Left ventricle myocardium inferior (tissue), 1 donor: ENCODE data around the gene PELI2. TPM values are rescaled to one million over a fixed set of nuclear protein-coding genes. Genes with fewer than 3 reads are reported as not detected.
A peak's percentile ranks its signal among the peaks of the same experiment; 100 is the strongest.

Source experiments
- DNase-seq: peaks from one replicate; pipeline ENCODE4 v3.0.0-alpha.2; 2020
- H3K27ac ChIP-seq: fragments of 200-600 bp; replicated peaks from 2 replicates; pipeline ENCODE4 v1.8.0; 2021
- H3K27me3 ChIP-seq: fragments of 200-600 bp; 2 replicates; pipeline ENCODE4 v1.8.0; 2021; ENCODE audit warnings: low read depth
- H3K36me3 ChIP-seq: fragments of 200-600 bp; 2 replicates; pipeline ENCODE4 v1.8.0; 2021
- H3K4me1 ChIP-seq: fragments of 200-600 bp; 2 replicates; pipeline ENCODE4 v1.8.0; 2021
- H3K4me3 ChIP-seq: fragments of 200-600 bp; 2 replicates; pipeline ENCODE4 v1.8.0; 2021; ENCODE audit warnings: mild to moderate bottlenecking, moderate library complexity
- H3K9me3 ChIP-seq: fragments of 200-600 bp; replicated peaks from 2 replicates; pipeline ENCODE4 v1.8.0; 2021
- CTCF ChIP-seq: fragments of 200-600 bp; IDR thresholded peaks from 2 replicates; pipeline ENCODE4 v1.8.0; 2021; ENCODE audit warnings: antibody characterized with exemption, mild to moderate bottlenecking, borderline replicate concordance
- intact Hi-C: fragments of 100-400 bp; cut with micrococcal nuclease; formaldehyde crosslinking; loops from one replicate; pipeline ENCODE4 v1.11.0; 2022
- total RNA-seq: library from RNA; stranded (reverse); fragmentation: NEBNext Ultra II Directional; extraction: Animal tissue kit (Norgen Biotek cat#: 25700); gene quantifications from one replicate; pipeline ENCODE4 v1.2.1, GENCODE V29; 2021
- donor health status: DM: no; HTN: yes; CAD: no; lungs with severe emphysema.

PELI2 gene
- total RNA-seq, 1 donor from 2014 or later, result 2.0 TPM

- DNase-seq, result peak; percentile 51
- Histone ChIP-seq H3K9me3 (no peaks in the 10 kb centered on the region), H3K4me3 (peak overlapping the region; percentile 85), H3K36me3 (no peaks in the 10 kb centered on the region), H3K27me3 (no peaks in the 10 kb centered on the region), H3K27ac (peak overlapping the region; percentile 91), H3K4me1 (peaks cover 34% of the 10 kb centered on the region)
- intact Hi-C loops, result no loop called here
- TF ChIP-seq CTCF, result no peak
Observed at GRCh38 chr14:56119201-56119981, 1.2 kb downstream of the PELI2 start.

DNA sequence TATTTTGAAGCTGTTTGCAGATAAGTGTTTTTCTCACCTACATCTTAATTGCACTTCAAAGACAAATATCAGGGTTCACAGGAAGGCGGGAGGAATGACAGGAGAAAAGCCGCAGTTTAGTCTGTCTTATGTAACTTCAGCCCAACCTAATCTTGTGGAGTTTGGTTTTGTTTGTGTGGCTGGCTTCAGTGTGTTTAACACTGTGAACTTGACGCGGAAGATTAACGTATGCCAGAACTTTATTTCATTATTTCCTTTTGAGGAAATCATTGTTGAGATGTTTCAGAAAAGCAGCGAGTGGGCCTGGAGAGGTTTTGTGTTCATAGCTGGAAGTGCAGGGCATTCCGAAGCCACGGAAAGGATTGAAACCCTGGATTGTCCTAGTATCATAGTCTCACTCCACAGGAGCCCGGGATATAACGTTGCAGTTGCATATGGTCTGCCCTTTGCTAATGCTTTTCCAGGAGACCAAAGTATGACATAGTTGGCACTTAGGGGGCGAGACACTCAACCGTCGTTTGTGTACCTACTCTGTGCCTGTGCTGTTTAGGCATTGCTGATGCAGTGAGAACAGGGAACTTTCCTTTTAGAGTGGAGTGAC, 2.0 kb downstream of the PELI2 start:
- peak overlapping the region; percentile 85 for H3K4me3 ChIP-seq
- peak overlapping the region; percentile 91 for H3K27ac ChIP-seq
- H3K27me3 ChIP-seq, result no peaks in the 10 kb centered on the region
- H3K9me3 ChIP-seq, result no peaks in the 10 kb centered on the region
- peak; percentile 38 for TF ChIP-seq CTCF
- DNase-seq, result no peak
- H3K4me1 ChIP-seq, result peaks cover 34% of the 10 kb centered on the region
- intact Hi-C loops, result no loop called here
- H3K36me3 ChIP-seq, result no peaks in the 10 kb centered on the region

DNA sequence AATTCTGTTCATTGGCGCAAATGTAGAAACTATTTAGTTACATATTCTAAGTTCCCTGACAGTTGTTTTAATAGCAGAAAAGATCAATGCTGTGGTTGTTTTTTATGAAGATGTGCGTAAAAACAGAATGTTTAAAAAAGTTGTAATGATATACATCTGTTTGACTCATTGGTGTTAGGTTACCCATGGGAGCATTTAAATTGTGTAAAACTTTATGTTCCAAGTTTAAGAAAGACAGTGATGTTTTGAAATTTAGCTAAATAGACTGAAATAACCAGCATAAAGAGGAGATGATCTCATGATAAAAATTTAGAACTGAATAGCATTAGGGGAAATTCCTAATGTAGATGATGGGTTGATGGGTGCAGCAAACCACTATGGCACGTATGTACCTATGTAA, 3.6 kb downstream of the PELI2 start:
- intact Hi-C loops, result no loop called here
- H3K9me3 ChIP-seq, result no peaks in the 10 kb centered on the region
- no peak overlapping the region for H3K4me3 ChIP-seq
- TF ChIP-seq CTCF, result no peak
- DNase-seq, result no peak
- no peak overlapping the region for H3K27ac ChIP-seq
- peaks cover 34% of the 10 kb centered on the region for H3K4me1 ChIP-seq
- no peaks in the 10 kb centered on the region for H3K27me3 ChIP-seq
- no peaks in the 10 kb centered on the region for H3K36me3 ChIP-seq

DNA sequence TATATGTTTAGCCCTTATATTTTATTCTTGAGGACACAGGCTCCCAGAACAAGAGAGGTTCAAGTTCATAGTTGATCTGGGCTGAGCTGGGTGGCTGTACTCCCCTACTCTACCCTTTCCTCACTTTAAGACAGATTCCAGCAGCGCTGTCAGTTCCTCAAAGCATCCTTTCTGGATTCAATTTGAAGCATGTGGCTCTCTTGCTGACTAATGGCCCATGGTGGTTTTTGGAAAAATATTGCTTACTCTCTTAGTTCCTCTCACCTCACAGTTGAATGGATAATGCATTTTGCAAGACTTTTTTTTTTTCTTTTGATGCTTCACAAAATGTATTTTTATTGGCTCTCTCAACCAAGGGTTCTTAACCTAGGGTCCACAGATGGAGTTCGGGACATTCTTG, 4.1 kb downstream of the PELI2 start:
- Histone ChIP-seq H3K4me3 (no peak overlapping the region), H3K27ac (no peak overlapping the region), H3K4me1 (peaks cover 31% of the 10 kb centered on the region), H3K9me3 (no peaks in the 10 kb centered on the region), H3K27me3 (no peaks in the 10 kb centered on the region), H3K36me3 (no peaks in the 10 kb centered on the region)
- no peak for TF ChIP-seq CTCF
- intact Hi-C loops, result no loop called here
- no peak for DNase-seq

DNA sequence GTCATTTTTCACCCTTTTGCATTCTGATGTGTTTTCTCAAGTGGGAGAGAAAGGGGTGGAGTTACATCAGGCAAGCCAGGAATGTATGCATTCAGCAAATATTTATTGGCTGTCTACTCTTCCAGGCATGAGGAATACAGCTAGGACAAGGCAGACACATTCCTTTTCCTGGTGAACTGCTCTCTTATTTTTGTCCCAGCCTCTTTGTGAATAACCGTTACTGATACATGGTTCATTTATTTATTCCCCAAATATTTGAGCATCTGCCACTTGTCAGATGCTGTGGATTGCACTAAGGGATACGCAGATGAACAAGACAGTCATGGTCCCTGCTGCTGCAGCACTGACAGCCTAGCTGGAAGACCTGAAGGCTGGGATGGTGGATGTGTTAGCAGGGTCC, 6.1 kb downstream of the PELI2 start:
- intact Hi-C loops, result no loop called here

More for the DNA sequence above, 6.1 kb downstream of the PELI2 start:
- Histone ChIP-seq H3K36me3 (no peaks in the 10 kb centered on the region), H3K27me3 (no peaks in the 10 kb centered on the region), H3K4me3 (no peak overlapping the region), H3K4me1 (peaks cover 18% of the 10 kb centered on the region), H3K27ac (no peak overlapping the region), H3K9me3 (no peaks in the 10 kb centered on the region)
- TF ChIP-seq CTCF, result no peak
- DNase-seq, result no peak
